Measurements from ENCODE around the gene SPATA32. TPM values are rescaled to one million over a fixed set of nuclear protein-coding genes. Genes with fewer than 3 reads are reported as not detected.

SPATA32 gene
- total RNA-seq, 1 experiment from 2014 or later: 0.81 TPM

GRCh38 chr17:45229681-45230409, 32.0 kb downstream of the SPATA32 start:
- Histone ChIP-seq H3K9ac (ENCODE audit: extremely low read depth, insufficient read length, low read length) (no peak overlapping the region), H3K23ac (ENCODE audit: insufficient read length, low read depth, low read length) (no peak overlapping the region), H3K79me1 (ENCODE audit: insufficient read depth, low read depth, low read length, poor library complexity, severe bottlenecking) (no peaks in the 10 kb centered on the region), H2AK5ac (ENCODE audit: insufficient read length, low read length) (no peak overlapping the region), H4K20me1 (ENCODE audit: control insufficient read depth, insufficient read depth, insufficient read length) (no peaks in the 10 kb centered on the region), H4K5ac (ENCODE audit: insufficient read length, low read depth, low read length) (no peak overlapping the region), H3K56ac (ENCODE audit: insufficient read length, low read depth, low read length) (no peak overlapping the region), H3K4ac (ENCODE audit: low read depth, low read length) (no peak overlapping the region), H2AFZ (ENCODE audit: low read length) (no peak overlapping the region), H3T11ph (ENCODE audit: low read length) (no peak overlapping the region), H4K91ac (ENCODE audit: insufficient read length, low read depth, low read length) (no peak overlapping the region), H3K4me2 (ENCODE audit: insufficient read depth, insufficient read length, low read length) (no peak overlapping the region), H3K27ac (ENCODE audit: insufficient read length, low read depth, low read length) (no peak overlapping the region), H2BK120ac (ENCODE audit: low read depth, low read length, poor library complexity, severe bottlenecking) (no peak overlapping the region), H2BK20ac (ENCODE audit: low read depth, low read length, poor library complexity, severe bottlenecking) (no peak overlapping the region), H3K79me2 (ENCODE audit: insufficient read depth, low read length) (no peaks in the 10 kb centered on the region), H3K14ac (ENCODE audit: insufficient read depth, low read length) (no peak overlapping the region), H2BK5ac (ENCODE audit: insufficient read length, low read length) (no peak overlapping the region), H3K23me2 (ENCODE audit: insufficient read length, low read depth, low read length, poor library complexity, severe bottlenecking) (no peaks in the 10 kb centered on the region), H3K27me3 (ENCODE audit: insufficient read depth, low read length) (no peaks in the 10 kb centered on the region), H3K18ac (ENCODE audit: insufficient read length, low read depth, low read length) (no peak overlapping the region), H2BK15ac (ENCODE audit: low read depth, low read length) (no peak overlapping the region), H4K8ac (replicated peaks; ENCODE audit: insufficient read length, low read depth, low read length) (no peak overlapping the region), H2BK12ac (ENCODE audit: insufficient read length, low read depth, low read length) (no peak overlapping the region), H3K4me1 (ENCODE audit: insufficient read depth, low read length) (no peaks in the 10 kb centered on the region; the same call in 1 of the 2 replicates), H3K9me3 (ENCODE audit: control insufficient read depth, low read depth, low read length) (no peaks in the 10 kb centered on the region)
- no peak overlapping the region for H3K4me3 Mint-ChIP-seq
- WGBS (ENCODE audit: extremely low coverage, insufficient read length, low lambda C conversion rate): no CpG with 5 or more reads among the region's 16 CpGs
- no peaks in the 10 kb centered on the region; a peak in 1 of 5 replicates for H3K9me3 Mint-ChIP-seq
- DNase-seq: no peak
- H3K27ac Mint-ChIP-seq: no peak overlapping the region
- H3K36me3 Mint-ChIP-seq (ENCODE audit: insufficient read depth in 1 of 3, low read depth in 3 of 3): no peaks in the 10 kb centered on the region
- H3K4me1 Mint-ChIP-seq: peaks cover 26 to 58% of the 10 kb centered on the region in 2 experiments
- TF ChIP-seq CTCF (conservative IDR thresholded peaks at IDR 0.05): no peak
- peaks cover 23% of the 10 kb centered on the region for H3K27me3 Mint-ChIP-seq (ENCODE audit: low read depth)
